DOHH2 (cell line): ENCODE data around the gene ALPK1.

Experiments
- H3F3A ChIP-seq: fragments of 200-600 bp; sonication (generic), shearing (Covaris generic); 2 replicates; pipeline ENCODE4 v1.6.0; 2016; ENCODE audit warnings: antibody characterized with exemption, mild to moderate bottlenecking; ENCODE audit not compliant: control insufficient read depth, insufficient read depth
- H3K27ac ChIP-seq: fragments of 200-600 bp; sonication (generic); 2 replicates; pipeline ENCODE4 v1.5.1; 2014; ENCODE audit warnings: low read depth, mild to moderate bottlenecking, low read length, moderate library complexity
- H3K27me3 ChIP-seq: fragments of 200-600 bp; sonication (generic); 2 replicates; pipeline ENCODE4 v1.6.1; 2014; ENCODE audit warnings: mild to moderate bottlenecking, low read length, mixed read lengths; ENCODE audit not compliant: control insufficient read depth
- H3K36me3 ChIP-seq: fragments of 200-600 bp; sonication (generic); 2 replicates; pipeline ENCODE4 v1.6.1; 2014; ENCODE audit warnings: mild to moderate bottlenecking, low read length, moderate library complexity, mixed read lengths; ENCODE audit not compliant: control insufficient read depth
- H3K4me1 ChIP-seq: fragments of 200-600 bp; sonication (generic); 2 replicates; pipeline ENCODE4 v1.6.1; 2014; ENCODE audit warnings: mild to moderate bottlenecking, low read length, mixed read lengths; ENCODE audit not compliant: control insufficient read depth
- H3K4me2 ChIP-seq: fragments of 200-600 bp; sonication (generic); 2 replicates; pipeline ENCODE4 v1.6.0; 2014; ENCODE audit warnings: mild to moderate bottlenecking, low read length, moderate library complexity
- H3K4me3 ChIP-seq: fragments of 200-600 bp; sonication (generic); 2 replicates; pipeline ENCODE4 v1.5.1; 2014; ENCODE audit warnings: mild to moderate bottlenecking, low read length, mixed read lengths
- H3K79me2 ChIP-seq: fragments of 200-600 bp; sonication (generic); 2 replicates; pipeline ENCODE4 v1.6.1; 2014; ENCODE audit warnings: mild to moderate bottlenecking, low read length, mixed read lengths; ENCODE audit not compliant: control insufficient read depth
- H3K9me2 ChIP-seq: fragments of 200-600 bp; sonication (generic); replicated peaks from 2 replicates; pipeline ENCODE4 v1.6.1; 2014; ENCODE audit warnings: mild to moderate bottlenecking, low read length, mixed read lengths; ENCODE audit not compliant: control insufficient read depth
- H3K9me3 ChIP-seq: fragments of 200-600 bp; sonication (generic); 2 replicates; pipeline ENCODE4 v1.6.1; 2014; ENCODE audit warnings: antibody characterized with exemption, low read length, mixed read lengths; ENCODE audit not compliant: control insufficient read depth, insufficient read depth
- H4K20me1 ChIP-seq: fragments of 200-600 bp; sonication (generic); 2 replicates; pipeline ENCODE4 v1.6.0; 2014; ENCODE audit warnings: low read depth, mild to moderate bottlenecking, antibody characterized with exemption, low read length, moderate library complexity; ENCODE audit not compliant: control insufficient read depth, insufficient read depth
- EZH2phosphoT487 ChIP-seq: fragments of 200-600 bp; sonication (generic); IDR thresholded peaks from 2 replicates; pipeline ENCODE4 v1.6.1; 2017; ENCODE audit warnings: borderline replicate concordance, mild to moderate bottlenecking, antibody characterized with exemption, low read length, moderate library complexity, mixed read lengths
- TF ChIP-seq, protein P1 (sequence below): fragments of 200-600 bp; sonication (generic); IDR thresholded peaks from one replicate; pipeline ENCODE4 v1.5.1; 2014; ENCODE audit warnings: antibody characterized with exemption, mild to moderate bottlenecking, low read depth, low read length; ENCODE audit not compliant: poor library complexity, severe bottlenecking

The ALPK1 gene

GRCh38 chr4:112358952-112359749, 62.0 kb downstream of the ALPK1 start:
- Histone ChIP-seq H3K9me2 (no peaks in the 10 kb centered on the region), H3K27ac (no peak overlapping the region), H3K79me2 (no peaks in the 10 kb centered on the region), H3K4me2 (no peak overlapping the region), H3K27me3 (no peaks in the 10 kb centered on the region), H3F3A (no peaks in the 10 kb centered on the region), H3K4me1 (no peaks in the 10 kb centered on the region), H3K9me3 (peaks cover 4% of the 10 kb centered on the region; the same call in 1 of the 2 replicates), H3K36me3 (no peaks in the 10 kb centered on the region), H4K20me1 (no peaks in the 10 kb centered on the region), H3K4me3 (no peak overlapping the region)
- TF ChIP-seq EZH2phosphoT487: no peak
- TF ChIP-seq, protein P1, sequence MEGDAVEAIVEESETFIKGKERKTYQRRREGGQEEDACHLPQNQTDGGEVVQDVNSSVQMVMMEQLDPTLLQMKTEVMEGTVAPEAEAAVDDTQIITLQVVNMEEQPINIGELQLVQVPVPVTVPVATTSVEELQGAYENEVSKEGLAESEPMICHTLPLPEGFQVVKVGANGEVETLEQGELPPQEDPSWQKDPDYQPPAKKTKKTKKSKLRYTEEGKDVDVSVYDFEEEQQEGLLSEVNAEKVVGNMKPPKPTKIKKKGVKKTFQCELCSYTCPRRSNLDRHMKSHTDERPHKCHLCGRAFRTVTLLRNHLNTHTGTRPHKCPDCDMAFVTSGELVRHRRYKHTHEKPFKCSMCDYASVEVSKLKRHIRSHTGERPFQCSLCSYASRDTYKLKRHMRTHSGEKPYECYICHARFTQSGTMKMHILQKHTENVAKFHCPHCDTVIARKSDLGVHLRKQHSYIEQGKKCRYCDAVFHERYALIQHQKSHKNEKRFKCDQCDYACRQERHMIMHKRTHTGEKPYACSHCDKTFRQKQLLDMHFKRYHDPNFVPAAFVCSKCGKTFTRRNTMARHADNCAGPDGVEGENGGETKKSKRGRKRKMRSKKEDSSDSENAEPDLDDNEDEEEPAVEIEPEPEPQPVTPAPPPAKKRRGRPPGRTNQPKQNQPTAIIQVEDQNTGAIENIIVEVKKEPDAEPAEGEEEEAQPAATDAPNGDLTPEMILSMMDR: no peak

DNA sequence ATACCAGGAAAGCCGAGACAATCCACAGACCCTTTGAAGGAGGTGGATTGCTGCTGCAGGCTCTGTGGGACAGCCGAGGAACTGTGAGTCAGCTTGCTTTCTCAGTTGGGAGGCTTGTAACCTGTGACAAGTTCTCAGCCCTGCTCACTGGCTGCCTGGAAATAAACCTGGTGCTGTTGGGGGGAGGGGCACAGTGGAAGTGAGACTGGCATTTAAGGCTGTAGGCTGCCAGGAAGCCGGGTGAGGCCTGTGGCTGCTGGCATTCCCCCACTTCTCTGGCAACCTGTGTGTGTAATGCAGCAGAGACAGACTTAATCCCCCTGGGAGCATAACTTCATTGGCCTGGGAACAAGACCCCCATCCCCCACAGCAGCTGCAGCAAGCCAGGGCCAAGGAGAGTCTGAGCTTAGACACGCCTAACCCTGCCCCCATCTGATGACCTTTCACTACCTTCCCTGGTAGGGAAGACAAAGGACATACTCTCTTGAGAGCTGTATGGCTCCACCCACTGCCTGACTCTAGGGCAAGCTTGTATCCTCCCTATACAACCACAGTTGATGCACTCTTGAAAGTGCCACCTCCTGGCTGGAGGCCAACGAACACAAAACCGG, 64.1 kb downstream of the ALPK1 start:
- TF ChIP-seq, protein P1: no peak
- Histone ChIP-seq H3K79me2 (no peaks in the 10 kb centered on the region), H3K27ac (no peak overlapping the region), H3K4me3 (no peak overlapping the region), H3K36me3 (no peaks in the 10 kb centered on the region), H3K4me1 (no peaks in the 10 kb centered on the region), H3F3A (no peaks in the 10 kb centered on the region), H3K27me3 (no peaks in the 10 kb centered on the region), H3K4me2 (no peak overlapping the region), H4K20me1 (no peaks in the 10 kb centered on the region), H3K9me2 (no peaks in the 10 kb centered on the region), H3K9me3 (peaks cover under 1% of the 10 kb centered on the region; the same call in 1 of the 2 replicates)

GRCh38 chr4:112370466-112370865, 73.3 kb downstream of the ALPK1 start:
- Histone ChIP-seq H3K9me3 (no peaks in the 10 kb centered on the region), H3K4me2 (no peak overlapping the region), H3F3A (no peaks in the 10 kb centered on the region), H4K20me1 (no peaks in the 10 kb centered on the region), H3K9me2 (no peaks in the 10 kb centered on the region), H3K79me2 (no peaks in the 10 kb centered on the region), H3K36me3 (no peaks in the 10 kb centered on the region), H3K27me3 (no peaks in the 10 kb centered on the region), H3K4me3 (no peak overlapping the region), H3K4me1 (no peaks in the 10 kb centered on the region), H3K27ac (no peak overlapping the region)
- TF ChIP-seq EZH2phosphoT487: no peak
- TF ChIP-seq, protein P1: no peak
